GM19324 (cell line): ENCODE data around the gene ASB13.
"Not testable (repeated sequence)": the region's sequence is repeated elsewhere in the genome, so short reads cannot be mapped to it uniquely, and the experiment has no call there.

Experiments used
- ATAC-seq: cut with Tn5 transposase; IDR thresholded peaks from one replicate; pipeline ENCODE4 v1.9.1; 2021; ENCODE audit warnings: mild to moderate bottlenecking, moderate library complexity; ENCODE audit not compliant: unreplicated experiment, low FRiP score

Gene ASB13

GRCh38 chr10:5627486-5628044 is 38.8 kb downstream of the ASB13 start:
- no peak for ATAC-seq

GRCh38 chr10:5625992-5626777 is 40.2 kb downstream of the ASB13 start:
- ATAC-seq: no peak

- ATAC-seq: no peak
Measured at GRCh38 chr10:5624701-5625100, 41.7 kb downstream of the ASB13 start.

GRCh38 chr10:5623081-5623748 is 43.2 kb downstream of the ASB13 start:
- ATAC-seq: peak; percentile 83

- no peak for ATAC-seq
Measured at GRCh38 chr10:5622186-5622960, 44.0 kb downstream of the ASB13 start.

GRCh38 chr10:5621371-5621770 is 45.0 kb downstream of the ASB13 start:
- ATAC-seq: not testable (repeated sequence)

- no peak for ATAC-seq
Measured at GRCh38 chr10:5620966-5621365, 45.4 kb downstream of the ASB13 start.

- no peak for ATAC-seq
Measured at GRCh38 chr10:5620223-5620721, 46.1 kb downstream of the ASB13 start.

- ATAC-seq: no peak
Measured at GRCh38 chr10:5619362-5620211, 46.8 kb downstream of the ASB13 start.

- ATAC-seq: no peak
Measured at GRCh38 chr10:5618829-5619228, 47.6 kb downstream of the ASB13 start.

GRCh38 chr10:5618042-5618441 is 48.4 kb downstream of the ASB13 start:
- no peak for ATAC-seq

- ATAC-seq: no peak
Measured at GRCh38 chr10:5617521-5617920, 48.9 kb downstream of the ASB13 start.

- no peak for ATAC-seq
Measured at GRCh38 chr10:5616836-5617235, 49.6 kb downstream of the ASB13 start.

GRCh38 chr10:5616046-5616445 is 50.3 kb downstream of the ASB13 start:
- no peak for ATAC-seq

- no peak for ATAC-seq
Measured at GRCh38 chr10:5615316-5615715, 51.1 kb downstream of the ASB13 start.

- ATAC-seq: no peak
Measured at GRCh38 chr10:5614155-5614721, 52.2 kb downstream of the ASB13 start.

- no peak for ATAC-seq
Measured at GRCh38 chr10:5613481-5614154, 52.8 kb downstream of the ASB13 start.

GRCh38 chr10:5611899-5612680 is 54.3 kb downstream of the ASB13 start:
- ATAC-seq: no peak
